Measurements from ENCODE around the gene WNT8B.

WNT8B gene

GRCh38 chr10:100522107-100522801 is 59.4 kb downstream of the WNT8B start:
- no peak for TF ChIP-seq CTCF (IDR thresholded peaks at IDR 0.05)

DNA sequence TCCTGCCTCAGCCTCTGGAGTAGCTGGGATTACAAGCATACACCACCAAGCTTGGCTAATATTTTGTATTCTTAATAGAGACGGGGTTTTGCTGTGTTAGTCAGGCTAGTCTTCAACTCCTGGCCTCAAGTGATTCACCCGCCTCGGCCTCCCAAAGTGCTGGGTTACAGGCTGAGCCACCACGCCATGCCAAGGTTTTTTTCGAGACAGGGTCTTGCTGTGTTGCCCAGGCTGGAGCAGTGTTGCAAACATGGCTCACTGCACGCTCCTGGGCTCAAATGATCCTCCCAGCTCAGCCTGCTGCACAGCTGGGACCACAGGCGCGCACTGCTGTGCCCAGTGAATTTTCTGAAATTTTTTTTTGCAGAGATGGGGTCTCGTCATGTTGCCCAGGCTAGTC is 60.1 kb downstream of the WNT8B start:
- TF ChIP-seq CTCF (IDR thresholded peaks at IDR 0.05), result no peak

- TF ChIP-seq CTCF (IDR thresholded peaks at IDR 0.05), result no peak
Measured at GRCh38 chr10:100524206-100524605, 61.4 kb downstream of the WNT8B start.

DNA sequence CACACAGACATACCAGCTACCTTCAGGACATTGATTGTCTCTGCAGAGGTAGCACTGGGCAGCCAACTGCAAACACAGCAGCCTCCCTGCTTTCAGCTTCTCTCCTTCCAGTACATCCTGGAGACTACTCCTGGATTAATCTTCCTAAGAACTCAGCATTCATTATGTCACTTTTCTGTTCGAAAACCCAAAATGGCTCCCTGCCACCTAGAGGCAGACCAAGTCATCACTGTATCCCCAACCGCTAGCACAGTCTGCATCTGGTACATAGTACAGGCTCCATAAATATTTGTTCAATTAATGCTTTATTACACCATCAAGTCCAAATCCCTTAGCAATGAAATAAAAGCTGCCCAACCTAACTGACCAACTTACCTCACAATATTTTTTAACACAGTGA is 61.8 kb downstream of the WNT8B start:
- TF ChIP-seq CTCF (IDR thresholded peaks at IDR 0.05), result no peak

- no peak for TF ChIP-seq CTCF (IDR thresholded peaks at IDR 0.05)
Measured at GRCh38 chr10:100528123-100528886, 65.5 kb downstream of the WNT8B start.

GRCh38 chr10:100528921-100529474 is 66.2 kb downstream of the WNT8B start:
- no peak for TF ChIP-seq CTCF (IDR thresholded peaks at IDR 0.05)

- TF ChIP-seq CTCF (IDR thresholded peaks at IDR 0.05), result no peak
Measured at GRCh38 chr10:100529475-100530298, 66.9 kb downstream of the WNT8B start, which contains the start of gene NDUFB8. NDUFB8 (minus strand) TSS chr10:100529871; CDS start chr10:100529851, 20 bp downstream.

Measured in LNCAP (cell line).